GM19463 (cell line): ENCODE measurements around the gene SMIM3.
A peak's percentile ranks its signal among the peaks of the same experiment; 100 is the strongest.
"Not testable (repeated sequence)": the region's sequence is repeated elsewhere in the genome, so short reads cannot be mapped to it uniquely, and the experiment has no call there.

ENCODE experiments used
- ATAC-seq: cut with Tn5 transposase; IDR thresholded peaks from one replicate; pipeline ENCODE4 v1.9.1; 2021; ENCODE audit warnings: mild to moderate bottlenecking, moderate library complexity; ENCODE audit not compliant: unreplicated experiment

SMIM3 gene, protein sequence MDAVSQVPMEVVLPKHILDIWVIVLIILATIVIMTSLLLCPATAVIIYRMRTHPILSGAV

GRCh38 chr5:150778517-150779396, at the start of gene SMIM3:
SMIM3 (plus strand) TSS chr5:150778757; CDS start chr5:150795441, 16,684 bp downstream.
- ATAC-seq, result peak; percentile 34

- ATAC-seq, result no peak
These were observed 48.7 kb upstream of the SMIM3 start for GRCh38 chr5:150729859-150730258.

- ATAC-seq, result no peak
These were observed 46.8 kb upstream of the SMIM3 start for GRCh38 chr5:150731669-150732242.

DNA sequence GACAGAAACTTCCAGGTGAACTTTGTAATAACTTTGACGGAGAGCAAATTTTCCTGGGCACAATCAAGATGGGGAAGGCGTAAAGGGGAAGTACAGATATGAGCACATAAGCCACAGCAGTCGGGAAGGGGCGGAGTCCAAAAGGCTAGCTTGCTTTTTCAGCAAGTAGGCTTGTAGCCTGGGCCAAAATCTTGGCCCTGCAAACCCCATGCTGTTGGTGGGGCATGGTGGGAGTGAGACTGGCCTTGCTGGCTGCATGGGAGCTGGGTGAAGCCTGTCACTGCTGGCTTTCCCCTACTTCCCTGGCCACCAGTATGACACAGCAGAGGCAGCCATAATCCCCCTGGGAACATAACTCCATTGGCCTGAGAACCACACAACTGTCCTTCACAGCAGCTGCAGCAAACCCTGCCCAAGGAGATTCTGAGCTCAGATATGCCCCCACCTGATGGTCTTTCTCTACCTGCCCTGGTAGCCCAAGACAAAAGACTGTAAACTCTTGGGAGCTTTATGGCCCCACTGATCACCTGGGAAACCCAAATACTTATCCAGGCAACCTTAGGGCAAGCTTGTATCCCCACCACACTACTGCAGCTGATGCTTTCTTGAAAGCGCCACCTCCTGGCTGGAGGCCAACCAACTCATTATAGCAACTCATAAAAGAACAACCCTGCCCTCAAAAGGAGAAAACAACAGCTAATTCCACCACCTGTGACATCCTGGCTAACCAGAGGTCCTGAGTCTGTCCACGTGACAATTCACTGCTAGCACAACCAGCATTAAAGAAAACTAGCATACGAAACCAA, 43.8 kb upstream of the SMIM3 start:
- peak; percentile 77 for ATAC-seq

- no peak for ATAC-seq
These were observed 39.7 kb upstream of the SMIM3 start for GRCh38 chr5:150738862-150739261.

GRCh38 chr5:150740992-150741391, 37.6 kb upstream of the SMIM3 start:
- no peak for ATAC-seq

- ATAC-seq, result not testable (repeated sequence)
These were observed 36.0 kb upstream of the SMIM3 start for GRCh38 chr5:150742455-150743141.

DNA sequence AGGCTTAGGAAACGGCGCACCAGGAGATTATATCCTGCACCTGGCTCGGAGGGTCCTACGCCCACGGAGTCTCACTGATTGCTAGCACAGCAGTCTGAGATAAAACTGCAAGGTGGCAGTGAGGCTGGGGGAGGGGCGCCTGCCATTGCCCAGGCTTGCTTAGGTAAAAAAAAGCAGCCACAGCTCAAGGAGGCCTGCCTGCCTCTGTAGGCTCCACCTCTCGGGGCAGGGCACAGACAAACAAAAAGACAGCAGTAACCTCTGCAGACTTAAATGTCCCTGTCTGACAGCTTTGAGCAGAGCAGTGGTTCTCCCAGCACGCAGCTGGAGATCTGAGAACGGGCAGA, 35.4 kb upstream of the SMIM3 start:
- not testable (repeated sequence) for ATAC-seq

DNA sequence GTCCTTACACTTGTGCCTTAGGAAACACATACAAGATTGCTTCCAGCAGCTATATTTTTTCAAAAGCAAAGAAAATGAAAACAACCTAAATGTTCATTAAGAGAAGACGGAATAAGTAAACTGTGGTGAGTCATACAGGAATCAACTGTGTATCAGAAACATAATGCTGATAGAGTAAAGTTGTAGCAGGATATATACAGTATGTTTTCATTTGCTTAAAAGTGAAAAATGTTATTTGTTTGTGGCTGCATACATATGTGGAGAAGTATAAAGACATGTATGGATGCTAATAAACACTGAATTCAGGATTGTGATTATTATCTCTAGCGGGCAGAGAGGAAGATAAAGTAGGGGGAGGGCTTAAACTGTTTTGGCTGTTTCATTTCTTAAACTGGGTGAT, 28.1 kb upstream of the SMIM3 start:
- no peak for ATAC-seq

DNA sequence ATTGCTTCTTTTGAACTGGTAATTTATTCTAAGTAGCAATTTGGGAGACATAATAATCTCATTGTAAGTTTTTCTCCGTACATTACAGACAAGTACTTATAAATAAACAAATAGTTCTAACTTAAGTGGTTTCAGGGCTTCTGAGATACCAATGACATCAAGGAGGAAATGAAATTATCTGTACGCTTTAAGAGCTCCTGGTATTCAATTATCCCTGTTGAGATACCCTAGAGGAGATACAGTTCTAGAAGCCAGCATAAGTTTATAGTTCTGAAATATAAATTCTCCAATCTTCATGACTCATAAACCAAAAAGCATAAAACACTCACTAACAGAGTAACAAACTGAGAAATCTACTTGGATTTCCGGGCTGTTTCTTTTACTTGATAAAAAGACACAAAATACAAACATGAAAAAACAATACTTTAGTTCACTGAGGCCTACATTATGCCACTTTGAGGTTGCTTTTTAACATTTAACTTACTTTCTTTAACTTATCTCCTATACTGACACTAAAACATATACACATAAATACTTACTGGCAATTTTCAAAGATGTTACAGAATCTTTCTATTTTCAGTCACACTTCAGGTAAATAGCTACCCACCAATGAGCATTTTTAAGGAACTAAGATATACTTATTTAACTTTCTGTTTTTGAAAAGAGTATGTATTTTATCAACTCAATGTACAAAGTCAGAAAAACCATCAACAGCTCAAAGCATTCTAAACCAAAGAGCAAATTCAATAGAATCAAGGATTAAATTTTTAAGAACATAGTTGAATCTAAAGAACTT, 27.3 kb upstream of the SMIM3 start:
- ATAC-seq, result no peak

GRCh38 chr5:150753463-150753862, 25.1 kb upstream of the SMIM3 start:
- no peak for ATAC-seq

DNA sequence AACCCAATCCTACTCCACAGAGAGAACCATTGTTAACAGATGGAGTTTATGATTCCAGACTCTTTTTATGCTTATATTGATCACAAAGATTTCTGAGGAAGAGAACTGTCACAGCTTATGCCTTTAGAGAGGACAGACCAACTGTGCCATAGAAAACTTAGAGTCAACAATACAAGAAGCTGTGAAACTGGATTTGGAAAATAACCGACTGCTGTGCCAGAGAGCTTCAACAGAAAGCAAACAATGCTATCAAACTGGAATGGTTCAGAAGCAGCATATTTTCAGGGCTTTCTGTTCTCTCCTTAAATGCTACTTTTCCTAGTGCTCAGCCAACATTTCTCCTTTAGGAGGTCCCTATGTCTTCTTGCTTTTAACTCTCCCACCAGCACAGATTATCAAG, 24.7 kb upstream of the SMIM3 start:
- ATAC-seq, result no peak

GRCh38 chr5:150757087-150757649, 21.4 kb upstream of the SMIM3 start:
- ATAC-seq, result no peak

- ATAC-seq, result peak; percentile 14
These were observed 20.4 kb upstream of the SMIM3 start for GRCh38 chr5:150758203-150758530.

GRCh38 chr5:150758531-150759333, 19.8 kb upstream of the SMIM3 start, which contains the start of gene DCTN4:
DCTN4 (minus strand) TSS chr5:150759017; CDS start chr5:150758993, 24 bp downstream.
- ATAC-seq, result peak; percentile 95

DNA sequence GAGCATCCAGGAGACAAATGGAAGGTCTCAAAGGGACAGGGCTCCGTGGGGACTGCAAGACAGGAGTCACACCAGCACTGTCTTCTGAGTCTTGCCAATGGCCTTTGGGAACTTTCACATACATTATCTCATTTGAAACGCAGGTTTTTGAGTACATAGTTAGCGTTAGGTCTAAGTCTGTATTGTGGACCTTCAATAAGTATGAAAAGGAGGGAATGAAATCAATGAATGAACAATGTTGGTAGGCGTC, 19.3 kb upstream of the SMIM3 start:
- no peak for ATAC-seq

- ATAC-seq, result no peak
These were observed 16.3 kb upstream of the SMIM3 start for GRCh38 chr5:150762211-150762610.

DNA sequence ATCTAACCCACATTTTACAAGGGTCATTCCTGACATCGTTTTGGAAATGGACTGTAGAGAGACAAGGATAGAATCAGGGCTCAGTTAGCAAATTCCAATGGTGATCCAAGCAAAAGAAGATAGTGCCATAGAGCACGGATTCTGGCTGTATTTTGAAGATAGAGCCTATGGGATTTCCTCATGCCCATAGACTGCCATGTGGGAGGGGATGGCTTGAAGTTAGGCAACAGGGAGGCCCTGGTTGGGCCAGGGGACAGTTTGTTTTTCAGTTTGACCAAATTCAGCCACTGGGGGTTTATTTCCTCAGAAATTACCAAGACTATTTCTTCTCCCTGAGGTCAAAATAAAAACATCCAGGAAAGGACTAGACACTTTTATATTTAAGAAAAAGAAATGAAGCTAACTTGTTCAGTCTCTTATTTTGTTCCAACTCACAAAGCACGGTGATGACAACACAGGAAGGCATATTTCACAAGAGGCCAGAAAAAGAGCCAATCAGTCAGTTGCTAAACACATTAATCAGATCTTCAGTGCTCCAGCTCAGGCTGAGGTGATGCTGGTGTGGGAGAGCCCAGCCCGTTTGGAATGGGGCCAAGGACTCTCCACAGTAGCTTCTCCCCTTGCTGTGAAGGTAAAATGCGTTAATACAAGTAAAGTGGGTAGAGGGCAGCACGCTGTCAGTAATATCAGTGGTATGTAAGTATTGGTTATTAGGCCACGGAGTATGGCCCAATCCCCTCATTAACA, 15.4 kb upstream of the SMIM3 start:
- no peak for ATAC-seq

DNA sequence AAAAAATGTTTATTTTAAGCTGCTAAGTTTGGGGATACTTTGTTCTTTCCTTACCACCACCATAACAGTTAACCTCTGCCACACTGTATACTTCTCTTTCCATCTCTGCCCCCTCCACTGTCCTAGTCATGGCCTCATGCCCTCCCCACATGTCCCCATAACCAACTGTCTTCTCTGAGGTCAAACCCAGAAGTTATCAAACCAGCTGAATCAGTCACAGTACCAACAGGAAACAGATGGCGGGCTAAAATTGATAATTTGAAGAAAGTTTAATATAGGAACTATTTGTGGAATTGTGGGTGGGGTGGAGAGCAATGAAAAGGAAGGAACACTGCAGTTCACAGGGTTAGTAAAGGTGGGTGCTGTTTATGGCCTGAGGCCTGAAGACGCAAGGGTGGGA, 14.0 kb upstream of the SMIM3 start:
- no peak for ATAC-seq
